Gastrocnemius medialis (tissue), 4 donors: ENCODE data around the gene SIX5.

Experiments
- CTCF ChIP-seq, 5 experiments: fragments of 450-650 bp in 3 of 5; fragments of 200-600 bp in 2 of 5; sonication (generic) in 2 of 5; IDR thresholded peaks in 4 of 5; conservative IDR thresholded peaks in 1 of 5; 1 replicate in 4 of 5; 2 replicates in 1 of 5; pipeline ENCODE4 v1.5.1; 2016 to 2019; ENCODE audit warnings: antibody characterized with exemption in 5 of 5, mild to moderate bottlenecking in 3 of 5, moderate library complexity in 3 of 5
- POLR2A ChIP-seq, 2 donors: fragments of 450-650 bp; IDR thresholded peaks; one replicate each; pipeline ENCODE4 v1.6.1; 2017; ENCODE audit warnings: antibody characterized with exemption in 2 of 2, mild to moderate bottlenecking in 2 of 2, moderate library complexity in 2 of 2

GRCh38 chr19:45812297-45812696 lies 43.2 kb upstream of the SIX5 start:
- TF ChIP-seq CTCF (IDR thresholded peaks at IDR 0.05 in 4 of 5, conservative IDR thresholded peaks at IDR 0.05 in 1 of 5) (no peak), POLR2A (IDR thresholded peaks at IDR 0.05) (no peak)
